ENCODE data around the gene PSTPIP1. TPM values are rescaled to one million over a fixed set of nuclear protein-coding genes. Genes with fewer than 3 reads are reported as not detected.

Gene PSTPIP1
- total RNA-seq, 4 donors from 2014 or later: 6.3 to 40.4 (median 19.5) TPM

DNA sequence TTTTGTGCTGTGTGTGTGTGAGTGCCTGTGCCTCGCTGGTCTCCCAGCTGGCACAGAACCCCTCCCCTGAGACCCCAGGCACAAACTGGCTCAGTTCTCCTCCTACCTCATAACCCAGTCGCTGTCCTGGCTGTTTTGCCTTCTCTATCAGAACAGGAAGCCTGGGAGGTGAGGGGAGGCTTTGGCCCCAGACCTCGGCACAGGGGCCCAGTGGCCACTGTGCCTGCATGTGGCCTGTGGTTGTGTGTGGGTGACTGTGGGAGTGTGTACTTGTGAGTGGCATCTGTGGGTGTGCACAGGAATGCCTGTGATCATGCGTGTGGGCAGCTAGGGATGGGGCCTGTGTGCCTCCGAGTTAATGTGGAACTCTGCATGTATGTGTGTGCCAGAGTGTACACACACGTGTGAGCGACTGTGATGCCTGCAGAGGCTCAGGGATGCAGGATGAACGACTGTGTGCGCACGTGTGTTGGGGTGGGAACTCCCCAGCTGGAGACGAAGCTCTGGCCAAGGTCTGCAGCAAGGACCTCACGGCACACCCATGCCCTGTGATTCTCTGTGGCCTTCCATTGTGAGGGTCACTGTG lies 32.3 kb downstream of the PSTPIP1 start:
- Histone ChIP-seq H3K27me3 (no peaks in the 10 kb centered on the region), H3K4me3 (no peak overlapping the region), H3K9me3 (no peaks in the 10 kb centered on the region), H3K27ac (no peak overlapping the region), H3K36me3 (no peaks in the 10 kb centered on the region), H3K4me1 (peaks cover 0 to 14% (median 0%) of the 10 kb centered on the region in 4 donors)
- DNase-seq: peak in 1 of 3 donors; percentile 42
- TF ChIP-seq POLR2A (IDR thresholded peaks at IDR 0.05): no peak
- TF ChIP-seq, protein P1, sequence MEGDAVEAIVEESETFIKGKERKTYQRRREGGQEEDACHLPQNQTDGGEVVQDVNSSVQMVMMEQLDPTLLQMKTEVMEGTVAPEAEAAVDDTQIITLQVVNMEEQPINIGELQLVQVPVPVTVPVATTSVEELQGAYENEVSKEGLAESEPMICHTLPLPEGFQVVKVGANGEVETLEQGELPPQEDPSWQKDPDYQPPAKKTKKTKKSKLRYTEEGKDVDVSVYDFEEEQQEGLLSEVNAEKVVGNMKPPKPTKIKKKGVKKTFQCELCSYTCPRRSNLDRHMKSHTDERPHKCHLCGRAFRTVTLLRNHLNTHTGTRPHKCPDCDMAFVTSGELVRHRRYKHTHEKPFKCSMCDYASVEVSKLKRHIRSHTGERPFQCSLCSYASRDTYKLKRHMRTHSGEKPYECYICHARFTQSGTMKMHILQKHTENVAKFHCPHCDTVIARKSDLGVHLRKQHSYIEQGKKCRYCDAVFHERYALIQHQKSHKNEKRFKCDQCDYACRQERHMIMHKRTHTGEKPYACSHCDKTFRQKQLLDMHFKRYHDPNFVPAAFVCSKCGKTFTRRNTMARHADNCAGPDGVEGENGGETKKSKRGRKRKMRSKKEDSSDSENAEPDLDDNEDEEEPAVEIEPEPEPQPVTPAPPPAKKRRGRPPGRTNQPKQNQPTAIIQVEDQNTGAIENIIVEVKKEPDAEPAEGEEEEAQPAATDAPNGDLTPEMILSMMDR (IDR thresholded peaks at IDR 0.05): no peak

DNA sequence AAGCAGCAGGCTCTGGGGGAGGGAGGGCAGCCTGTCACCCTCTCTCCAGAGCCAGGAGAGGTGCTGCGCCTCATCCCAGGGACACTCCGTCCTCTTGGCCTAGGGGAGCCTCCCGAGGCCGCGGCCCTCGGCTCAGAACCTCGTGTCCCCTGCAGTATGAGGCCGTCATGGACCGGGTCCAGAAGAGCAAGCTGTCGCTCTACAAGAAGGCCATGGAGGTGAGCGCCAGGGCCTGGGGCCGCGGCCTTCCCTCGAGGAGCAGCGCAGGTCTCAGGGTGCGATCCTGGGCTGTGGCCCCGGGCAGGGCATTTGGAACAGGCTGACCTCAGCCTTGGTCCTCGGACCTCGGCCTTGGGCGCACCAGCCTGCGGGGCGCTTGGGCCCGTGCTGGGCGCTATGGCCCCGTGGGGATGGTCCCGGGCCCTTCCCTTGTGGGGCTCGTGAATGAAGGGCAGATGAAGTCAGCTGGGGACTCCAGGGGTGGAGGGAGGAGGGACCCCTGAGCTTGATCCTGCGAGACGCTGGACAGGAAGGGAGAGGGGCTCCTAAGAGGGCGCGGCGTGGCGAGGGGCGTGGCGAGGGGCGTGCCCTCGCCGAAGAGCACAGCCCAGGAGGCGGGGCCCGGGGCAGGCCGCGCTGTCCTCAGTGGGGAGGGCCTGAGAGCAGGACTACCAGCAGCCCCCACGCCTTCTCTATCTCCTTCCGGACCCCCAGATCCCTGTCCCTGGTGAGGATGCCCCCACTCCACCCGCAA lies 32.9 kb downstream of the PSTPIP1 start:
- no peaks in the 10 kb centered on the region for H3K36me3 ChIP-seq
- TF ChIP-seq, protein P1 (IDR thresholded peaks at IDR 0.05): no peak
- TF ChIP-seq POLR2A (IDR thresholded peaks at IDR 0.05): no peak
- H3K4me3 ChIP-seq: peak overlapping the region in 2 of 4 donors; percentile 15 to 19
- no peaks in the 10 kb centered on the region for H3K27me3 ChIP-seq
- DNase-seq: peak in 2 of 3 donors; percentile 45 to 56
- H3K9me3 ChIP-seq: no peaks in the 10 kb centered on the region
- peaks cover 0 to 14% (median 0%) of the 10 kb centered on the region in 4 donors for H3K4me1 ChIP-seq
- no peak overlapping the region for H3K27ac ChIP-seq

DNA sequence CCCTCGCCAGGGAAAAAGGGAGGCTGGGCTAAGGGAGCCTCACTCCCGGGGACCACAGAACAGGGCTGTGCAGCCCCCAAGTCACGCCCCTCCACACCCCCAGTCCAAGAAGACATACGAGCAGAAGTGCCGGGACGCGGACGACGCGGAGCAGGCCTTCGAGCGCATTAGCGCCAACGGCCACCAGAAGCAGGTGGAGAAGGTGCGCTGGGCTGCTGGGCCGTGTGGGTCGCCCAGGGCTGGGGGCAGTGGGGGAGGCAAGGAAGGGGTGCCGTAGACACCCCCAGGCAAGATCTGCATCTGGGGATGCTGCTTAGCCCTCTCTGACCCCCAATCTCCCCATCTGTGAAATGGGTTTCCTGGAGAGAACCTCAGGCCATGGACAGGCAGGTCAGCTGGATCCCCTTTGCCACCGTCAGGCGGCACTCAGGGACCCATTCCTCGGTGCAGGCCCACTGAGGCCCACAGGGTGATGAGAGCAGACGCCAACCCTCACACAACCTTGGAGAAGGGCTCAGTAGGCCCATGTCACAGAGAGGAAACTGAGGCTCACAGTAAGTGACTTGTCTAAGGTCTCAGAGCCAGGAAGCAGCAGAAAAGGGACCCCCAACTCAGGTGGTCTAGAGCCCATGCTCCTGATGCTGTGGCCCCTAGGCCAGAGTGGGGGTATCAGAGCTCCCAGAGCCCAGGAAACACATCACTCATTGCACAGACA lies 33.7 kb downstream of the PSTPIP1 start:
- peak overlapping the region in 2 of 4 donors; percentile 15 to 19 for H3K4me3 ChIP-seq
- no peaks in the 10 kb centered on the region for H3K9me3 ChIP-seq
- no peak overlapping the region for H3K27ac ChIP-seq
- TF ChIP-seq, protein P1 (IDR thresholded peaks at IDR 0.05): no peak
- TF ChIP-seq POLR2A (IDR thresholded peaks at IDR 0.05): no peak
- no peaks in the 10 kb centered on the region for H3K36me3 ChIP-seq
- H3K27me3 ChIP-seq: no peaks in the 10 kb centered on the region
- peak in 1 of 3 donors; percentile 36 for DNase-seq
- peaks cover 0 to 14% (median 0%) of the 10 kb centered on the region in 4 donors for H3K4me1 ChIP-seq

DNA sequence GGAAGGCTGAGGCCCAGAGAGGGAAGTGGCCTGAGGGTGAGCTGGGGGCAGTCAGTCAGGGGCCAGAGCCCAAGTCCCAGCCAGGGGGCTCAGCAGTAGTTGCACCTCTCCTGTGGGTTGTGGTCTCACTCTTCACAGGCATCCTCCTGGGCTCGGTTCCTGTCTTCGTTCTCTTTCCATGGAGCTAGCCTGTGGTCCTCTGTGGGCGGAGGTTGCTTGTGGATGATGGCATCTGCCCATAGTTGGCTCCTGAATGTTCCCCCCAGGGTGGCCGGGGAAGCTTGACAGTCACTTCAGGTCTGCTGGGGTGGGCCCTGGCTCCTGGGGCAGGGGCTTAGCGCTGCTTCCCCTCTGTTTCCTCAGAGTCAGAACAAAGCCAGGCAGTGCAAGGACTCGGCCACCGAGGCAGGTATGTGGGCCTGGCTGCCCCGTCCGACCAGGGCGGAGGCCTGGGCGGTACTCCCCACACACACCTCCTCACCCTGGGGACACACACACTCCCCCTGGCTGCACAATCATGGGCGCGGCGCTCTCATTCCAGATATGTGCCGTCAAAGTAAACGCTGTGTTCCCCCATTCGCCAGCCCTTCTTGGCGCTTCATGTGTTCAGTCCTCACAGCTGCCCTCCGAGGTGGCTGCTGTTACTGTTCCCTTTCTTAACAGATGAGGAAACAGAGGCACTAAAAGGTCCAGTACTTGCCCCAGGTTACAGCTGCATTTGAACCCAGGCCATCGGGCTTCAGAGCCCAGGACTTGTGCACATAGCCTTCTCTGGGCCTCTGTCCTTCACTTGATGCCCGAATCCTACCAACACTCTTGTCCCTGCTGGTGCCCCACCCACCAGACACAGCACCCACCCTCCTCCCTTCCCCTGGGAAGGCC lies 34.5 kb downstream of the PSTPIP1 start:
- Histone ChIP-seq H3K36me3 (no peaks in the 10 kb centered on the region), H3K9me3 (no peaks in the 10 kb centered on the region), H3K27me3 (no peaks in the 10 kb centered on the region), H3K4me1 (peaks cover 0 to 9% (median 0%) of the 10 kb centered on the region in 4 donors), H3K27ac (peak overlapping the region in 1 of 4 donors; percentile 12), H3K4me3 (no peak overlapping the region)
- TF ChIP-seq, protein P1 (IDR thresholded peaks at IDR 0.05): peak in 2 of 6 experiments; percentile 5 to 19
- peak in 1 of 2 donors; percentile 5 for TF ChIP-seq POLR2A (IDR thresholded peaks at IDR 0.05)
- DNase-seq: peak in 2 of 3 donors; percentile 56 to 73

Data from Peyer's patch (tissue), 4 donors.